HepG2 (cell line): ENCODE data around the gene NGF. TPM values are rescaled to one million over a fixed set of nuclear protein-coding genes. Genes with fewer than 3 reads are reported as not detected.

Experiments
- ATAC-seq: fragments of 200-7000 bp; cut with Tn5 transposase; 3 replicates; pipeline ENCODE4 v1.9.1; 2020; ENCODE audit warnings: mild to moderate bottlenecking, moderate library complexity
- BruUV-seq: library from RNA; stranded (reverse); fragments of 400-500 nt; replicated peaks from 2 replicates; lab custom pipeline; 2021; lab: Mats Ljungman, UMichigan
- CTCF ChIA-PET: fragments of 300-600 bp; formaldehyde crosslinking; extraction: SDS; loops from one replicate; lab custom pipeline; 2021; ENCODE audit warnings: low total read pairs, inconsistent platforms, low intra/inter-chr PET ratio; lab: Yijun Ruan, JAX
- POLR2A ChIA-PET: fragments of 350-600 bp; sonication (Branson Sonifier 250); formaldehyde crosslinking; loops from one replicate; lab custom pipeline; 2020; ENCODE audit warnings: antibody characterized with exemption, inconsistent platforms; lab: Yijun Ruan, JAX
- DNase-seq: peaks from one replicate; pipeline ENCODE4 v3.0.0-alpha.2; 2015; ENCODE audit warnings: low spot score
- FAIRE-seq: peaks from 3 replicates; lab custom pipeline; 2011; peaks lifted over from hg19 to GRCh38; lab: Jason Lieb, UNC
- H2AFZ ChIP-seq: one replicate; pipeline ENCODE4 v1.6.1; 2011; ENCODE audit warnings: low read length, inconsistent platforms
- H3K27ac ChIP-seq: fragments of 300-600 bp; 3 replicates; pipeline ENCODE4 v1.8.0; 2011; ENCODE audit warnings: mixed run types, mild to moderate bottlenecking, mixed read lengths, low read length, inconsistent platforms; ENCODE audit not compliant: insufficient read depth; ENCODE audit errors: extremely low read length
- H3K27me3 ChIP-seq, 2 experiments: fragments of 200-600 bp in 1 of 2; 2 replicates in 1 of 2; 3 replicates in 1 of 2; pipeline versions ENCODE4 v1.6.0 to v1.8.0; 2011; ENCODE audit warnings: low read length in 2 of 2, mild to moderate bottlenecking in 2 of 2, moderate library complexity in 2 of 2, inconsistent platforms in 1 of 2; ENCODE audit not compliant: insufficient read depth in 2 of 2, control insufficient read depth in 1 of 2
- H3K36me3 ChIP-seq, 2 experiments: fragments of 200-600 bp in 1 of 2; replicated peaks in 1 of 2; 2 replicates in 1 of 2; 3 replicates in 1 of 2; pipeline versions ENCODE4 v1.5.1 to v1.8.0; 2011; ENCODE audit warnings: low read length in 2 of 2, inconsistent platforms in 1 of 2; ENCODE audit not compliant: insufficient read depth in 2 of 2, control insufficient read depth in 1 of 2
- H3K4me1 ChIP-seq: 2 replicates; pipeline ENCODE4 v1.5.1; 2012; ENCODE audit warnings: low read length, inconsistent platforms; ENCODE audit not compliant: insufficient read depth
- H3K4me2 ChIP-seq: 2 replicates; pipeline ENCODE4 v1.6.0; 2011; ENCODE audit warnings: low read depth, low read length, inconsistent platforms
- H3K4me3 ChIP-seq, 3 experiments: fragments of 200-600 bp in 1 of 3; sonication (generic), shearing (Covaris generic) in 1 of 3; replicated peaks in 1 of 3; 2 replicates each; pipeline ENCODE4 v1.5.1; 2011 to 2016; ENCODE audit warnings: low read length in 3 of 3, inconsistent platforms in 2 of 3, low read depth in 2 of 3, mild to moderate bottlenecking in 2 of 3, control low read depth in 1 of 3, mixed read lengths in 1 of 3; ENCODE audit not compliant: insufficient read depth in 1 of 3
- H3K79me2 ChIP-seq: one replicate; pipeline ENCODE4 v1.6.1; 2011; ENCODE audit warnings: low read length, inconsistent platforms; ENCODE audit not compliant: insufficient read depth
- H3K9ac ChIP-seq: 2 replicates; pipeline ENCODE4 v1.6.0; 2011; ENCODE audit warnings: mild to moderate bottlenecking, low read depth, low read length, inconsistent platforms; ENCODE audit not compliant: insufficient read depth
- H3K9me3 ChIP-seq: 2 replicates; pipeline ENCODE4 v1.5.1; 2012; ENCODE audit warnings: mild to moderate bottlenecking, low read length
- H4K20me1 ChIP-seq: 2 replicates; pipeline ENCODE4 v1.6.0; 2011; ENCODE audit warnings: inconsistent platforms, mild to moderate bottlenecking, low read length, moderate library complexity; ENCODE audit not compliant: insufficient read depth
- IRF9 ChIP-seq: sonication (generic); formaldehyde crosslinking; IDR thresholded peaks from 2 replicates; pipeline ENCODE4 v1.8.0; 2022; ENCODE audit warnings: missing genetic modification reagents, mild to moderate bottlenecking, borderline replicate concordance
- NR2F6 ChIP-seq, 2 experiments: IDR thresholded peaks; 2 replicates each; pipeline ENCODE4 v1.6.1; 2016; ENCODE audit warnings: antibody characterized with exemption in 1 of 2, mild to moderate bottlenecking in 1 of 2
- PHF20 ChIP-seq: sonication (generic); formaldehyde crosslinking; IDR thresholded peaks from 2 replicates; pipeline ENCODE4 v1.5.0; 2020; ENCODE audit warnings: mild to moderate bottlenecking, missing genetic modification reagents
- TRIM22 ChIP-seq: fragments of 450-650 bp; IDR thresholded peaks from 2 replicates; pipeline ENCODE4 v1.6.1; 2017
- WGBS: methylation state at CpG from one replicate; pipeline ENCODE4 v1.1.6; 2017; ENCODE audit warnings: low lambda C conversion rate; 5-methylcytosine and 5-hydroxymethylcytosine counted together
- in situ Hi-C: cut with HindIII; loops from 2 replicates; pipeline ENCODE4 v1.10.0; 2017; ENCODE audit warnings: low pct_unique_long_range_greater_than_20kb; ENCODE audit not compliant: extremely low pct_ligation_motif_present
- intact Hi-C: fragments of 100-400 bp; cut with micrococcal nuclease; formaldehyde crosslinking; loops from one replicate; pipeline ENCODE4 v1.10.0; 2022; ENCODE audit not compliant: unreplicated experiment
- polyA plus RNA-seq, 8 experiments: library from polyadenylated mRNA; depleted of rRNA in 3 of 8; stranded (reverse) in 7 of 8; unstranded in 1 of 8; fragments of >200 nt; fragmentation: Illumina TruSeq in 4 of 8; extraction: Trizol in 4 of 8; gene quantifications; 2 replicates each; pipeline versions ENCODE4 v1.2.1 to v1.2.3, GENCODE V29; 2011 to 2016; ENCODE audit warnings: low read depth in 4 of 8, missing spikeins in 1 of 8, mixed read lengths in 1 of 8; ENCODE audit not compliant: insufficient read depth in 1 of 8
- total RNA-seq, 5 experiments: library from RNA; depleted of rRNA; stranded (reverse); fragments of >200 nt; fragmentation: Illumina TruSeq; extraction: Trizol; gene quantifications; 2 replicates each; pipeline ENCODE4 v1.2.3, GENCODE V29; 2016; ENCODE audit warnings: low read depth in 1 of 5

Gene NGF
- total and polyA plus RNA-seq, 2 of the 13 experiments (the other 11 are each of a cell fraction or from before 2014, with no cell fraction given), result not detected

- TF ChIP-seq TRIM22 (no peak), IRF9 (CRISPR knock-in tag) (no peak), NR2F6 (IDR thresholded peaks at IDR 0.05) (no peak), NR2F6 (CRISPR knock-in tag; IDR thresholded peaks at IDR 0.05) (no peak)
Measured at GRCh38 chr1:115337276-115337632, 795 bp downstream of the NGF start (continued).

GRCh38 chr1:115336741-115337140 lies 1.3 kb downstream of the NGF start:
- Histone ChIP-seq H3K27ac (no peak overlapping the region), H3K4me2 (no peak overlapping the region), H3K9me3 (no peaks in the 10 kb centered on the region), H4K20me1 (no peaks in the 10 kb centered on the region), H3K9ac (no peak overlapping the region), H3K36me3 (no peaks in the 10 kb centered on the region), H3K79me2 (no peaks in the 10 kb centered on the region), H3K27me3 (0 out of 5 replicates have a peak, but pooled peaks cover 0 to 2% of the 10 kb centered on the region in 2 experiments), H3K4me1 (no peaks in the 10 kb centered on the region), H2AFZ (no peak overlapping the region), H3K4me3 (no peak overlapping the region)
- no peak for TF ChIP-seq PHF20
- WGBS, result 24% methylated on average over 3 of the region's 3 CpGs
- ChIA-PET POLR2A (no interaction called here), CTCF (no interaction called here)
- FAIRE-seq, result no peak
- in situ Hi-C loops, result no loop called here
- ATAC-seq, result no peak
- no TSS peak for BruUV-seq
- DNase-seq, result no peak
- intact Hi-C loops, result no loop called here
